ENCODE measurements around the gene MICAL2. TPM values are rescaled to one million over a fixed set of nuclear protein-coding genes. Genes with fewer than 3 reads are reported as not detected.

The MICAL2 gene
- total RNA-seq, 1 experiment from 2014 or later = 151 TPM

DNA sequence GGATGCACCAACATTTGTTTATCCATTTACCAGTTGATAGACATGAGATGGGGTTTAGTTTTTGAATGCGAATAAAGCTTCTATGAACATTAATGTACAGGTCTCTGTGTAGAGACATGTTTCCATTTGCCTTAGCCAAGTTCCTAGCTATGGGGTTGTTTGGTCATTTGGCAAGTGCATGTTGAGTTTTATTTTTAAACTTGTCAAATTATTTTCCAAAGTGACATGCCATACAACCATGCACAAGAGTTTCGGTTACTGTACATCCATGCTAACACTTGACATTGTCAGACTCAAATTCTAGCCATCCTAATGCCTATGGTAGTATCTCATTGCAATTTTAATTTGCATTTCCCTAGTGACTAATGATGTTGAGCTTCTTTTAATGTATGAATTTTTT lies 196.4 kb downstream of the MICAL2 start:
- BruUV-seq (replicated peaks) = no TSS peak
- Mint-ChIP-seq H3K4me3 (ENCODE audit: unreplicated experiment) (no peak overlapping the region), H3K36me3 (ENCODE audit: insufficient read depth, unreplicated experiment) (no peaks in the 10 kb centered on the region), H3K27me3 (ENCODE audit: insufficient read depth, unreplicated experiment) (no peaks in the 10 kb centered on the region), H3K4me1 (ENCODE audit: insufficient read depth, unreplicated experiment) (no peaks in the 10 kb centered on the region), H3K9me3 (ENCODE audit: unreplicated experiment) (peaks cover 14% of the 10 kb centered on the region), H3K27ac (ENCODE audit: low read depth, unreplicated experiment) (no peak overlapping the region)
- intact Hi-C loops (cut with micrococcal nuclease) = no loop called here
- TF ChIP-seq, protein P1, sequence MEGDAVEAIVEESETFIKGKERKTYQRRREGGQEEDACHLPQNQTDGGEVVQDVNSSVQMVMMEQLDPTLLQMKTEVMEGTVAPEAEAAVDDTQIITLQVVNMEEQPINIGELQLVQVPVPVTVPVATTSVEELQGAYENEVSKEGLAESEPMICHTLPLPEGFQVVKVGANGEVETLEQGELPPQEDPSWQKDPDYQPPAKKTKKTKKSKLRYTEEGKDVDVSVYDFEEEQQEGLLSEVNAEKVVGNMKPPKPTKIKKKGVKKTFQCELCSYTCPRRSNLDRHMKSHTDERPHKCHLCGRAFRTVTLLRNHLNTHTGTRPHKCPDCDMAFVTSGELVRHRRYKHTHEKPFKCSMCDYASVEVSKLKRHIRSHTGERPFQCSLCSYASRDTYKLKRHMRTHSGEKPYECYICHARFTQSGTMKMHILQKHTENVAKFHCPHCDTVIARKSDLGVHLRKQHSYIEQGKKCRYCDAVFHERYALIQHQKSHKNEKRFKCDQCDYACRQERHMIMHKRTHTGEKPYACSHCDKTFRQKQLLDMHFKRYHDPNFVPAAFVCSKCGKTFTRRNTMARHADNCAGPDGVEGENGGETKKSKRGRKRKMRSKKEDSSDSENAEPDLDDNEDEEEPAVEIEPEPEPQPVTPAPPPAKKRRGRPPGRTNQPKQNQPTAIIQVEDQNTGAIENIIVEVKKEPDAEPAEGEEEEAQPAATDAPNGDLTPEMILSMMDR (IDR thresholded peaks at IDR 0.05; ENCODE audit: unreplicated experiment) = no peak
- CTCF ChIA-PET = interaction anchor here (0.7 to 0.9 kb wide), 2 partner anchors 17 to 24 kb away, joined by 3 read pairs; no protein-coding TSS in a partner anchor
- POLR2A ChIA-PET = no interaction called here
- DNase-seq (ENCODE audit: unreplicated experiment) = no peak

DNA sequence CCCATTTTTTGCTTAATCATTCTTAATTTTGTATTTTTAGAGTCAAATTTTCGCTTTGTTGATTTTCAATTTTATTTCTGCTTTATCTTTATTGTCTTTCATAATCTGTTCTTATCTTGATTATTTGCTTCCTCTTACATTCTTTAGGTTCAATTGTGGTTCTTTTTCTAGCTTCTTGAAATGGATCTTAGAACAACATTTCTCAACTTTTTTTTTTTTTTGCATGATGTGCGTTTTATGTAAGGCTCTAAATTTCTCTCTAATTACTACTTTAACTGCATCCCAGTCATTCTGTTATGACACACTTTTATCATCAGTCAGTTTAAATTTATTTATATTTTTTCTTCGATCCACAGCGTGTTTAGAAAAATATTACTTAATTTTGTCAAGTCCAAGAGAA lies 201.7 kb downstream of the MICAL2 start:
- Mint-ChIP-seq H3K4me1 (ENCODE audit: insufficient read depth, unreplicated experiment) (no peaks in the 10 kb centered on the region), H3K36me3 (ENCODE audit: insufficient read depth, unreplicated experiment) (no peaks in the 10 kb centered on the region), H3K9me3 (ENCODE audit: unreplicated experiment) (peaks cover 12% of the 10 kb centered on the region), H3K27me3 (ENCODE audit: insufficient read depth, unreplicated experiment) (no peaks in the 10 kb centered on the region), H3K27ac (ENCODE audit: low read depth, unreplicated experiment) (no peak overlapping the region), H3K4me3 (ENCODE audit: unreplicated experiment) (no peak overlapping the region)
- ChIA-PET CTCF (no interaction called here), POLR2A (interaction anchor here (0.7 kb wide), 1 partner anchor 9 kb away, joined by 5 read pairs; no protein-coding TSS in a partner anchor)
- TF ChIP-seq, protein P1 (IDR thresholded peaks at IDR 0.05; ENCODE audit: unreplicated experiment) = no peak
- no TSS peak for BruUV-seq (replicated peaks)
- DNase-seq (ENCODE audit: unreplicated experiment) = no peak
- intact Hi-C loops (cut with micrococcal nuclease) = no loop called here

Small RNA genes within 50 kb of the gene (microRNA-seq; reads per million reads assigned to microRNA genes)
- gene MIR6124 = not detected

Other genes with a start within 250 kb of the MICAL2 start
- 0.25 and 0.33 TPM in 2 replicates for gene DKK3, start 102.0 kb upstream of the MICAL2 start, total RNA-seq (2022)

Measured in MCF 10A (cell line).